NB4 (cell line): ENCODE data around the gene REEP3.

Source experiments
- MAX ChIP-seq: IDR thresholded peaks from 2 replicates; pipeline ENCODE4 v1.6.1; 2011; ENCODE audit warnings: low read depth, low read length
- TF ChIP-seq, protein P1 (sequence below): IDR thresholded peaks from one replicate; pipeline ENCODE4 v1.5.1; 2012; ENCODE audit warnings: low read depth, low read length

GRCh38 chr10:63574011-63574410, 52.8 kb downstream of the REEP3 start:
- TF ChIP-seq, protein P1, sequence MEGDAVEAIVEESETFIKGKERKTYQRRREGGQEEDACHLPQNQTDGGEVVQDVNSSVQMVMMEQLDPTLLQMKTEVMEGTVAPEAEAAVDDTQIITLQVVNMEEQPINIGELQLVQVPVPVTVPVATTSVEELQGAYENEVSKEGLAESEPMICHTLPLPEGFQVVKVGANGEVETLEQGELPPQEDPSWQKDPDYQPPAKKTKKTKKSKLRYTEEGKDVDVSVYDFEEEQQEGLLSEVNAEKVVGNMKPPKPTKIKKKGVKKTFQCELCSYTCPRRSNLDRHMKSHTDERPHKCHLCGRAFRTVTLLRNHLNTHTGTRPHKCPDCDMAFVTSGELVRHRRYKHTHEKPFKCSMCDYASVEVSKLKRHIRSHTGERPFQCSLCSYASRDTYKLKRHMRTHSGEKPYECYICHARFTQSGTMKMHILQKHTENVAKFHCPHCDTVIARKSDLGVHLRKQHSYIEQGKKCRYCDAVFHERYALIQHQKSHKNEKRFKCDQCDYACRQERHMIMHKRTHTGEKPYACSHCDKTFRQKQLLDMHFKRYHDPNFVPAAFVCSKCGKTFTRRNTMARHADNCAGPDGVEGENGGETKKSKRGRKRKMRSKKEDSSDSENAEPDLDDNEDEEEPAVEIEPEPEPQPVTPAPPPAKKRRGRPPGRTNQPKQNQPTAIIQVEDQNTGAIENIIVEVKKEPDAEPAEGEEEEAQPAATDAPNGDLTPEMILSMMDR: no peak
- TF ChIP-seq MAX: no peak
